ENCODE results near the gene VIPR2.

The VIPR2 gene

GRCh38 chr7:159156436-159157245, 12.0 kb upstream of the VIPR2 start:
- DNase-seq, result no peak

GRCh38 chr7:159155410-159155809, 10.7 kb upstream of the VIPR2 start:
- no peak for DNase-seq

- no peak for DNase-seq
Measured at GRCh38 chr7:159154243-159154642, 9.6 kb upstream of the VIPR2 start.

GRCh38 chr7:159153511-159153910, 8.8 kb upstream of the VIPR2 start:
- DNase-seq, result no peak

GRCh38 chr7:159152816-159153215, 8.1 kb upstream of the VIPR2 start:
- no peak for DNase-seq

- DNase-seq, result no peak
Measured at GRCh38 chr7:159151231-159151630, 6.6 kb upstream of the VIPR2 start.

GRCh38 chr7:159149488-159149887, 4.8 kb upstream of the VIPR2 start:
- no peak for DNase-seq

- DNase-seq, result no peak
Measured at GRCh38 chr7:159148430-159149395, 4.0 kb upstream of the VIPR2 start.

GRCh38 chr7:159147687-159148086, 3.0 kb upstream of the VIPR2 start:
- no peak for DNase-seq

- no peak for DNase-seq
Measured at GRCh38 chr7:159147246-159147645, 2.6 kb upstream of the VIPR2 start.

GRCh38 chr7:159146084-159146858, 1.6 kb upstream of the VIPR2 start:
- DNase-seq, result no peak

- DNase-seq, result no peak
Measured at GRCh38 chr7:159145490-159145855, 806 bp upstream of the VIPR2 start.

- DNase-seq, result no peak
Measured at GRCh38 chr7:159143780-159144757, 598 bp downstream of the VIPR2 start.

GRCh38 chr7:159142730-159143129, 1.9 kb downstream of the VIPR2 start:
- DNase-seq, result no peak

- DNase-seq, result no peak
Measured at GRCh38 chr7:159142199-159142598, 2.5 kb downstream of the VIPR2 start.

- DNase-seq, result no peak
Measured at GRCh38 chr7:159141660-159142059, 3.0 kb downstream of the VIPR2 start.

GRCh38 chr7:159141167-159141566, 3.5 kb downstream of the VIPR2 start:
- DNase-seq, result no peak

GRCh38 chr7:159140170-159140910, 4.3 kb downstream of the VIPR2 start:
- no peak for DNase-seq

- no peak for DNase-seq
Measured at GRCh38 chr7:159139639-159140038, 5.0 kb downstream of the VIPR2 start.

GRCh38 chr7:159139202-159139601, 5.5 kb downstream of the VIPR2 start:
- DNase-seq, result no peak

GRCh38 chr7:159138508-159138907, 6.2 kb downstream of the VIPR2 start:
- DNase-seq, result no peak

All from NCI-H748 treated with DMSO at 0.1 percent for 48 hours (cell line).